IMR-90 (cell line): ENCODE data around the gene CYB561A3. TPM values are rescaled to one million over a fixed set of nuclear protein-coding genes. Genes with fewer than 3 reads are reported as not detected.

Experiments used
- ATAC-seq: fragments of 200-7000 bp; cut with Tn5 transposase; 2 replicates; pipeline ENCODE4 v1.9.1; 2020; ENCODE audit warnings: low read depth, mild to moderate bottlenecking, moderate library complexity
- BruUV-seq: library from RNA; stranded (reverse); fragments of 400-500 nt; replicated peaks from 2 replicates; lab custom pipeline; 2021; lab: Mats Ljungman, UMichigan
- CTCF ChIA-PET: fragments of 300-600 bp; formaldehyde crosslinking; extraction: SDS; loops from one replicate; lab custom pipeline; 2021; ENCODE audit warnings: antibody characterized with exemption; lab: Yijun Ruan, JAX
- POLR2A ChIA-PET: fragments of 300-600 bp; sonication (Branson Sonifier 250); formaldehyde crosslinking; loops from one replicate; lab custom pipeline; 2022; ENCODE audit warnings: antibody characterized with exemption; ENCODE audit not compliant: unreplicated experiment; lab: Charles Lee
- DNase-seq: peaks from one replicate; pipeline ENCODE4 v3.0.0; 2013
- H2AFZ ChIP-seq: replicated peaks from 2 replicates; pipeline ENCODE3; 2013; ENCODE audit warnings: low read length, mild to moderate bottlenecking; ENCODE audit not compliant: poor library complexity
- H2AK5ac ChIP-seq: 2 replicates; pipeline ENCODE4 v1.6.1; 2013; ENCODE audit warnings: low read depth, low read length, inconsistent platforms
- H2AK9ac ChIP-seq: replicated peaks from 2 replicates; pipeline ENCODE3; 2013; ENCODE audit warnings: mild to moderate bottlenecking, low read depth, low read length, moderate library complexity; ENCODE audit not compliant: poor library complexity
- H2BK120ac ChIP-seq: 2 replicates; pipeline ENCODE4 v1.6.1; 2013; ENCODE audit warnings: low read depth, low read length, inconsistent platforms
- H2BK15ac ChIP-seq: 3 replicates; pipeline ENCODE4 v1.6.1; 2013; ENCODE audit warnings: low read depth, low read length, inconsistent platforms
- H2BK20ac ChIP-seq: 2 replicates; pipeline ENCODE4 v1.6.1; 2013; ENCODE audit warnings: low read depth, mild to moderate bottlenecking, inconsistent platforms, low read length, moderate library complexity
- H2BK5ac ChIP-seq: 2 replicates; pipeline ENCODE4 v1.6.1; 2013; ENCODE audit warnings: mild to moderate bottlenecking, low read depth, low read length, inconsistent platforms; ENCODE audit not compliant: poor library complexity, severe bottlenecking
- H3K14ac ChIP-seq: replicated peaks from 2 replicates; pipeline ENCODE4 v1.6.1; 2013; ENCODE audit warnings: low read depth, low read length, inconsistent platforms
- H3K18ac ChIP-seq: 2 replicates; pipeline ENCODE4 v1.6.1; 2013; ENCODE audit warnings: low read depth, low read length, control low read depth
- H3K23ac ChIP-seq: 2 replicates; pipeline ENCODE4 v1.6.1; 2013; ENCODE audit warnings: low read depth, low read length, inconsistent platforms
- H3K27ac ChIP-seq: 2 replicates; pipeline ENCODE4 v1.5.1; 2013; ENCODE audit warnings: mild to moderate bottlenecking, control low read depth, low read length; ENCODE audit not compliant: insufficient read depth
- H3K27me3 ChIP-seq: 2 replicates; pipeline ENCODE4 v1.6.1; 2013; ENCODE audit warnings: low read length; ENCODE audit not compliant: control insufficient read depth, insufficient read depth
- H3K36me3 ChIP-seq: 2 replicates; pipeline ENCODE4 v1.6.1; 2013; ENCODE audit warnings: low read length, mixed read lengths; ENCODE audit not compliant: control insufficient read depth, insufficient read depth
- H3K4ac ChIP-seq: 2 replicates; pipeline ENCODE4 v1.6.1; 2013; ENCODE audit warnings: low read depth, low read length, inconsistent platforms
- H3K4me1 ChIP-seq: 2 replicates; pipeline ENCODE4 v1.6.1; 2013; ENCODE audit warnings: low read length, mixed read lengths; ENCODE audit not compliant: control insufficient read depth, insufficient read depth
- H3K4me2 ChIP-seq: 2 replicates; pipeline ENCODE4 v1.6.1; 2013; ENCODE audit warnings: low read depth, mild to moderate bottlenecking, control low read depth, low read length, moderate library complexity
- H3K4me3 ChIP-seq: 2 replicates; pipeline ENCODE4 v1.5.1; 2013; ENCODE audit warnings: low read depth, mild to moderate bottlenecking, control low read depth, low read length, moderate library complexity; ENCODE audit not compliant: insufficient read depth
- H3K56ac ChIP-seq: 2 replicates; pipeline ENCODE4 v1.6.1; 2013; ENCODE audit warnings: low read length, inconsistent platforms; ENCODE audit not compliant: insufficient read depth; ENCODE audit errors: extremely low read depth
- H3K79me1 ChIP-seq, 2 experiments: 2 replicates each; pipeline ENCODE4 v1.6.1; 2013; ENCODE audit warnings: low read length in 2 of 2, inconsistent platforms in 1 of 2, low read depth in 1 of 2
- H3K9ac ChIP-seq: 2 replicates; pipeline ENCODE4 v1.6.1; 2013; ENCODE audit warnings: low read depth, low read length, control low read depth
- H3K9me1 ChIP-seq: 2 replicates; pipeline ENCODE4 v1.6.1; 2013; ENCODE audit warnings: low read length, inconsistent platforms; ENCODE audit not compliant: insufficient read depth
- H3K9me3 ChIP-seq: 2 replicates; pipeline ENCODE4 v1.6.1; 2013; ENCODE audit warnings: low read length; ENCODE audit not compliant: control insufficient read depth, insufficient read depth
- H4K20me1 ChIP-seq: 2 replicates; pipeline ENCODE4 v1.6.1; 2013; ENCODE audit warnings: low read length, inconsistent platforms; ENCODE audit not compliant: insufficient read depth
- H4K5ac ChIP-seq: 2 replicates; pipeline ENCODE4 v1.6.1; 2013; ENCODE audit warnings: mild to moderate bottlenecking, low read depth, low read length, control low read depth
- H4K8ac ChIP-seq, 2 experiments: 2 replicates each; pipeline ENCODE4 v1.6.1; 2013; ENCODE audit warnings: low read depth in 2 of 2, low read length in 2 of 2, control low read depth in 1 of 2, inconsistent platforms in 1 of 2
- H4K91ac ChIP-seq: 2 replicates; pipeline ENCODE4 v1.6.1; 2013; ENCODE audit warnings: low read depth, low read length, inconsistent platforms; ENCODE audit not compliant: insufficient read depth
- CHD1 ChIP-seq: IDR thresholded peaks from 2 replicates; pipeline ENCODE4 v1.6.1; 2012; ENCODE audit warnings: low read depth, low read length, improper control_type of control experiment
- MAFK ChIP-seq: IDR thresholded peaks from 2 replicates; pipeline ENCODE4 v1.6.1; 2012; ENCODE audit warnings: low read depth, low read length, improper control_type of control experiment
- NFE2L2 ChIP-seq: fragments of 150-350 bp; IDR thresholded peaks from 2 replicates; pipeline ENCODE4 v1.6.1; 2016; ENCODE audit warnings: low read depth, mild to moderate bottlenecking, low read length
- RAD21 ChIP-seq: IDR thresholded peaks from 2 replicates; pipeline ENCODE4 v1.6.1; 2012; ENCODE audit warnings: low read length, improper control_type of control experiment
- RCOR1 ChIP-seq: IDR thresholded peaks from 2 replicates; pipeline ENCODE4 v1.6.1; 2012; ENCODE audit warnings: mild to moderate bottlenecking, low read length, improper control_type of control experiment; ENCODE audit not compliant: insufficient replicate concordance
- RFX5 ChIP-seq: IDR thresholded peaks from 2 replicates; pipeline ENCODE4 v1.8.0; 2012; ENCODE audit warnings: low read depth, mild to moderate bottlenecking, low read length, moderate library complexity
- SMC3 ChIP-seq: fragments of 150-350 bp; IDR thresholded peaks from 2 replicates; pipeline ENCODE4 v1.6.1; 2016; ENCODE audit warnings: low read depth, mild to moderate bottlenecking, antibody characterized with exemption, low read length, moderate library complexity
- WGBS, 2 experiments: methylation state at CpG; one replicate each; pipeline versions ENCODE4 v1.1.5 to v1.1.7; 2013; ENCODE audit warnings: missing lambda C conversion rate in 2 of 2; ENCODE audit not compliant: insufficient read length in 1 of 2; ENCODE audit errors: extremely low coverage in 2 of 2; 5-methylcytosine and 5-hydroxymethylcytosine counted together
- dilution Hi-C: fragments of 300-500 bp; cut with HindIII; formaldehyde crosslinking; loops from one replicate; pipeline ENCODE4 v1.14.3; 2018; ENCODE audit warnings: low sequenced_read_pairs; ENCODE audit not compliant: unreplicated experiment
- in situ Hi-C: fragments of 300-500 bp; cut with MboI; formaldehyde crosslinking; loops from 3 replicates; pipeline ENCODE4 v1.14.3; 2019; ENCODE audit warnings: low sequenced_read_pairs, inconsistent platforms, mixed read lengths
- intact Hi-C: fragments of 100-400 bp; cut with micrococcal nuclease; formaldehyde crosslinking; loops from 2 replicates; pipeline ENCODE4 v1.10.0; 2022
- polyA plus RNA-seq, 3 experiments: library from polyadenylated mRNA; depleted of rRNA; stranded (reverse); fragments of >200 nt; gene quantifications; 2 replicates each; pipeline ENCODE4 v1.2.3, GENCODE V29; 2012; ENCODE audit warnings: low replicate concordance in 1 of 3
- total RNA-seq: library from RNA; depleted of rRNA; stranded (reverse); fragments of >200 nt; gene quantifications from 2 replicates; pipeline ENCODE4 v1.2.3, GENCODE V29; 2012
- TF ChIP-seq, protein P1 (sequence below): fragments of 150-350 bp; IDR thresholded peaks from 2 replicates; pipeline ENCODE4 v1.6.1; 2016; ENCODE audit warnings: low read depth, mild to moderate bottlenecking, low read length, moderate library complexity, borderline replicate concordance

Gene CYB561A3
- total and polyA plus RNA-seq, 2 of the 4 experiments (the other 2 are of a cell fraction): 13.6 to 39.2 TPM

DNA sequence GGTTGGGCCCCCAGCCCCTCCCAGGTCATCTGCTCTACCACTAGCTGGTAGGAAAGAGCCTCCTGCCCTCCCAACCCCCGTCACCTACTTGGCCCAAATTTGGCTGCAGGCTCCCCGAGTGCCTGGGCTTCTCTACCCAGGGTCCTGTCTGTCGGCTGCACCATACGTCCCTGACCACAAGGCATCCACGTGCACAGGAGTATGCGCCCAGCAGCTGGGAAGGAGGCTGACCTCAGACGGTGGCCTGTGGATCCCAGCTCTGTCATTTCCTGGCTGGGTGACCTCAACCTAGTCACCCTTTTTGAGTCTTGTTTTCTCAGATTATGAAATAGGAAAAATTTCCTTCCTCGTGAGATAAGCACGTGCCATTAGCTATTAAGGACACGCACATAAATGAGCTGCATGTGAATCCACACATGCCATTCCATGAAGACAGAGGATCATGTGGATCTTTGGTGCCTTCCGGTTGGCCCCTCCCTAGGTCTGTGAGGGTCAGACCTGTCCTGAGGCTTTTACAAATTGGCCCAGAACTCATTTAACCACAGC, 13.7 kb downstream of the CYB561A3 start:
- Histone ChIP-seq H3K18ac (no peak overlapping the region), H2AFZ (no peak overlapping the region), H3K23ac (no peak overlapping the region), H4K8ac (no peak overlapping the region), H3K4me3 (no peak overlapping the region), H2AK9ac (no peak overlapping the region), H3K56ac (no peak overlapping the region), H3K14ac (no peak overlapping the region), H2BK20ac (no peak overlapping the region), H3K4me1 (no peaks in the 10 kb centered on the region), H2BK15ac (no peak overlapping the region), H4K20me1 (no peaks in the 10 kb centered on the region), H3K4me2 (no peak overlapping the region), H3K9me1 (peaks cover under 1% of the 10 kb centered on the region; the same call in 1 of the 2 replicates), H3K9me3 (no peaks in the 10 kb centered on the region), H2BK120ac (no peak overlapping the region), H3K4ac (no peak overlapping the region), H4K5ac (no peak overlapping the region), H2AK5ac (no peak overlapping the region), H3K9ac (no peak overlapping the region), H3K79me1 (no peaks in the 10 kb centered on the region), H2BK5ac (no peak overlapping the region), H3K27ac (no peak overlapping the region), H3K36me3 (peaks cover 38% of the 10 kb centered on the region), H4K91ac (no peak overlapping the region), H3K27me3 (no peaks in the 10 kb centered on the region)
- WGBS, 2 experiments: 93% methylated on average over 6 of the region's 11 CpGs; no CpG with 5 or more reads in 1 of the 2 experiments
- intact Hi-C loops: no loop called here
- ChIA-PET CTCF (interaction anchor here (0.6 to 1.1 kb wide), 2 partner anchors 12 to 87 kb away, joined by 3 read pairs; no protein-coding TSS in a partner anchor), POLR2A (interaction anchor here (0.5 kb wide), 1 partner anchor 158 kb away, joined by 4 read pairs; no protein-coding TSS in a partner anchor)
- no TSS peak for BruUV-seq
- no peak for DNase-seq
- dilution Hi-C loops: no loop called here
- in situ Hi-C loops: no loop called here
- TF ChIP-seq RFX5 (no peak), RCOR1 (no peak), SMC3 (no peak), CHD1 (no peak), RAD21 (no peak), NFE2L2 (no peak), MAFK (no peak)
- TF ChIP-seq, protein P1, sequence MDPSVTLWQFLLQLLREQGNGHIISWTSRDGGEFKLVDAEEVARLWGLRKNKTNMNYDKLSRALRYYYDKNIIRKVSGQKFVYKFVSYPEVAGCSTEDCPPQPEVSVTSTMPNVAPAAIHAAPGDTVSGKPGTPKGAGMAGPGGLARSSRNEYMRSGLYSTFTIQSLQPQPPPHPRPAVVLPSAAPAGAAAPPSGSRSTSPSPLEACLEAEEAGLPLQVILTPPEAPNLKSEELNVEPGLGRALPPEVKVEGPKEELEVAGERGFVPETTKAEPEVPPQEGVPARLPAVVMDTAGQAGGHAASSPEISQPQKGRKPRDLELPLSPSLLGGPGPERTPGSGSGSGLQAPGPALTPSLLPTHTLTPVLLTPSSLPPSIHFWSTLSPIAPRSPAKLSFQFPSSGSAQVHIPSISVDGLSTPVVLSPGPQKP: no peak
- ATAC-seq: no peak
